ENCODE results near the gene LINC00632.

GRCh38 chrX:140712413-140713173 lies 3.0 kb downstream of the LINC00632 start:
- TF ChIP-seq CTCF (IDR thresholded peaks at IDR 0.05) (no peak), POLR2A (IDR thresholded peaks at IDR 0.05) (no peak)

All from heart left ventricle (tissue), 13 donors.